HepG2 (cell line): ENCODE results near the gene ZGRF1. TPM values are rescaled to one million over a fixed set of nuclear protein-coding genes. Genes with fewer than 3 reads are reported as not detected.
"Not testable (repeated sequence)": the region's sequence is repeated elsewhere in the genome, so short reads cannot be mapped to it uniquely, and the experiment has no call there.

Experiments
- ATAC-seq: fragments of 200-7000 bp; cut with Tn5 transposase; 3 replicates; pipeline ENCODE4 v1.9.1; 2020; ENCODE audit warnings: mild to moderate bottlenecking, moderate library complexity
- BruUV-seq: library from RNA; stranded (reverse); fragments of 400-500 nt; replicated peaks from 2 replicates; lab custom pipeline; 2021; lab: Mats Ljungman, UMichigan
- CTCF ChIA-PET: fragments of 300-600 bp; formaldehyde crosslinking; extraction: SDS; loops from one replicate; lab custom pipeline; 2021; ENCODE audit warnings: low total read pairs, inconsistent platforms, low intra/inter-chr PET ratio; lab: Yijun Ruan, JAX
- POLR2A ChIA-PET: fragments of 350-600 bp; sonication (Branson Sonifier 250); formaldehyde crosslinking; loops from one replicate; lab custom pipeline; 2020; ENCODE audit warnings: antibody characterized with exemption, inconsistent platforms; lab: Yijun Ruan, JAX
- DNase-seq: peaks from one replicate; pipeline ENCODE4 v3.0.0-alpha.2; 2015; ENCODE audit warnings: low spot score
- FAIRE-seq: peaks from 3 replicates; lab custom pipeline; 2011; peaks lifted over from hg19 to GRCh38; lab: Jason Lieb, UNC
- H2AFZ ChIP-seq: one replicate; pipeline ENCODE4 v1.6.1; 2011; ENCODE audit warnings: low read length, inconsistent platforms
- H3K27ac ChIP-seq: fragments of 300-600 bp; 3 replicates; pipeline ENCODE4 v1.8.0; 2011; ENCODE audit warnings: mixed run types, mild to moderate bottlenecking, mixed read lengths, low read length, inconsistent platforms; ENCODE audit not compliant: insufficient read depth; ENCODE audit errors: extremely low read length
- H3K27me3 ChIP-seq, 2 experiments: fragments of 200-600 bp in 1 of 2; 2 replicates in 1 of 2; 3 replicates in 1 of 2; pipeline versions ENCODE4 v1.6.0 to v1.8.0; 2011; ENCODE audit warnings: low read length in 2 of 2, mild to moderate bottlenecking in 2 of 2, moderate library complexity in 2 of 2, inconsistent platforms in 1 of 2; ENCODE audit not compliant: insufficient read depth in 2 of 2, control insufficient read depth in 1 of 2
- H3K36me3 ChIP-seq, 2 experiments: fragments of 200-600 bp in 1 of 2; replicated peaks in 1 of 2; 2 replicates in 1 of 2; 3 replicates in 1 of 2; pipeline versions ENCODE4 v1.5.1 to v1.8.0; 2011; ENCODE audit warnings: low read length in 2 of 2, inconsistent platforms in 1 of 2; ENCODE audit not compliant: insufficient read depth in 2 of 2, control insufficient read depth in 1 of 2
- H3K4me1 ChIP-seq: 2 replicates; pipeline ENCODE4 v1.5.1; 2012; ENCODE audit warnings: low read length, inconsistent platforms; ENCODE audit not compliant: insufficient read depth
- H3K4me2 ChIP-seq: 2 replicates; pipeline ENCODE4 v1.6.0; 2011; ENCODE audit warnings: low read depth, low read length, inconsistent platforms
- H3K4me3 ChIP-seq, 3 experiments: fragments of 200-600 bp in 1 of 3; sonication (generic), shearing (Covaris generic) in 1 of 3; replicated peaks in 1 of 3; 2 replicates each; pipeline ENCODE4 v1.5.1; 2011 to 2016; ENCODE audit warnings: low read length in 3 of 3, inconsistent platforms in 2 of 3, low read depth in 2 of 3, mild to moderate bottlenecking in 2 of 3, control low read depth in 1 of 3, mixed read lengths in 1 of 3; ENCODE audit not compliant: insufficient read depth in 1 of 3
- H3K79me2 ChIP-seq: one replicate; pipeline ENCODE4 v1.6.1; 2011; ENCODE audit warnings: low read length, inconsistent platforms; ENCODE audit not compliant: insufficient read depth
- H3K9ac ChIP-seq: 2 replicates; pipeline ENCODE4 v1.6.0; 2011; ENCODE audit warnings: mild to moderate bottlenecking, low read depth, low read length, inconsistent platforms; ENCODE audit not compliant: insufficient read depth
- H3K9me3 ChIP-seq: 2 replicates; pipeline ENCODE4 v1.5.1; 2012; ENCODE audit warnings: mild to moderate bottlenecking, low read length
- H4K20me1 ChIP-seq: 2 replicates; pipeline ENCODE4 v1.6.0; 2011; ENCODE audit warnings: inconsistent platforms, mild to moderate bottlenecking, low read length, moderate library complexity; ENCODE audit not compliant: insufficient read depth
- DR1 ChIP-seq: sonication (generic); formaldehyde crosslinking; IDR thresholded peaks from 2 replicates; pipeline ENCODE4 v1.8.0; 2021; ENCODE audit warnings: mild to moderate bottlenecking, missing genetic modification reagents, inconsistent platforms
- JUND ChIP-seq: sonication (generic); formaldehyde crosslinking; IDR thresholded peaks from 2 replicates; pipeline ENCODE4 v1.8.0; 2022; ENCODE audit warnings: mild to moderate bottlenecking, missing genetic modification reagents
- NFIB ChIP-seq: sonication (generic); formaldehyde crosslinking; IDR thresholded peaks from 2 replicates; pipeline ENCODE4 v1.9.0; 2021; ENCODE audit warnings: missing genetic modification reagents, mild to moderate bottlenecking, borderline replicate concordance
- NR3C1 ChIP-seq: sonication (generic); formaldehyde crosslinking; IDR thresholded peaks from 2 replicates; pipeline ENCODE4 v1.4.0; 2020; ENCODE audit warnings: missing genetic modification reagents
- PTBP1 ChIP-seq: fragments of 200-400 bp; formaldehyde crosslinking; IDR thresholded peaks from 2 replicates; pipeline ENCODE4 v1.6.1; 2018; ENCODE audit warnings: low read length, low read depth; ENCODE audit not compliant: poor library complexity, severe bottlenecking
- SMARCC2 ChIP-seq: fragments of 450-650 bp; IDR thresholded peaks from 2 replicates; pipeline ENCODE4 v1.6.1; 2017; ENCODE audit warnings: antibody characterized with exemption, mild to moderate bottlenecking
- SNAI1 ChIP-seq: sonication (generic); formaldehyde crosslinking; IDR thresholded peaks from 2 replicates; pipeline ENCODE4 v1.5.0; 2020; ENCODE audit warnings: mild to moderate bottlenecking, missing genetic modification reagents, borderline replicate concordance
- ZBTB1 ChIP-seq: sonication (generic); formaldehyde crosslinking; IDR thresholded peaks from 2 replicates; pipeline ENCODE4 v1.4.0; 2020; ENCODE audit warnings: missing genetic modification reagents, borderline replicate concordance
- ZFP1 ChIP-seq: IDR thresholded peaks from 2 replicates; pipeline ENCODE4 v1.6.1; 2016
- ZNF543 ChIP-seq: sonication (generic); formaldehyde crosslinking; IDR thresholded peaks from 2 replicates; pipeline ENCODE4 v1.4.0; 2020; ENCODE audit warnings: mild to moderate bottlenecking, missing genetic modification reagents
- ZNF687 ChIP-seq: sonication (generic); formaldehyde crosslinking; IDR thresholded peaks from 2 replicates; pipeline ENCODE4 v1.5.1; 2020; ENCODE audit warnings: mild to moderate bottlenecking, missing genetic modification reagents, moderate library complexity
- ZNF737 ChIP-seq: sonication (generic); formaldehyde crosslinking; IDR thresholded peaks from 2 replicates; pipeline ENCODE4 v1.5.0; 2020; ENCODE audit warnings: missing genetic modification reagents, mild to moderate bottlenecking, borderline replicate concordance
- ZSCAN21 ChIP-seq: sonication (generic); formaldehyde crosslinking; IDR thresholded peaks from 2 replicates; pipeline ENCODE4 v1.8.0; 2022; ENCODE audit warnings: mild to moderate bottlenecking, missing genetic modification reagents, moderate library complexity, borderline replicate concordance
- WGBS: methylation state at CpG from one replicate; pipeline ENCODE4 v1.1.6; 2017; ENCODE audit warnings: low lambda C conversion rate; 5-methylcytosine and 5-hydroxymethylcytosine counted together
- in situ Hi-C: cut with HindIII; loops from 2 replicates; pipeline ENCODE4 v1.10.0; 2017; ENCODE audit warnings: low pct_unique_long_range_greater_than_20kb; ENCODE audit not compliant: extremely low pct_ligation_motif_present
- intact Hi-C: fragments of 100-400 bp; cut with micrococcal nuclease; formaldehyde crosslinking; loops from one replicate; pipeline ENCODE4 v1.10.0; 2022; ENCODE audit not compliant: unreplicated experiment
- polyA plus RNA-seq, 8 experiments: library from polyadenylated mRNA; depleted of rRNA in 3 of 8; stranded (reverse) in 7 of 8; unstranded in 1 of 8; fragments of >200 nt; fragmentation: Illumina TruSeq in 4 of 8; extraction: Trizol in 4 of 8; gene quantifications; 2 replicates each; pipeline versions ENCODE4 v1.2.1 to v1.2.3, GENCODE V29; 2011 to 2016; ENCODE audit warnings: low read depth in 4 of 8, missing spikeins in 1 of 8, mixed read lengths in 1 of 8; ENCODE audit not compliant: insufficient read depth in 1 of 8
- total RNA-seq, 5 experiments: library from RNA; depleted of rRNA; stranded (reverse); fragments of >200 nt; fragmentation: Illumina TruSeq; extraction: Trizol; gene quantifications; 2 replicates each; pipeline ENCODE4 v1.2.3, GENCODE V29; 2016; ENCODE audit warnings: low read depth in 1 of 5

The ZGRF1 gene
- total and polyA plus RNA-seq, 2 of the 13 experiments (the other 11 are each of a cell fraction or from before 2014, with no cell fraction given), result 8.6 to 15.9 TPM

GRCh38 chr4:112616984-112617383, 19.7 kb downstream of the ZGRF1 start:
- no peaks in the 10 kb centered on the region for H3K27me3 ChIP-seq
- BruUV-seq, result no TSS peak
- CTCF ChIA-PET, result no interaction called here
- H3K4me3 ChIP-seq, result no peak overlapping the region
- peaks cover 0 to 11% of the 10 kb centered on the region in 2 experiments; a peak in 2 of 5 replicates for H3K36me3 ChIP-seq
- no peak overlapping the region for H3K9ac ChIP-seq
- POLR2A ChIA-PET, result no interaction called here
- 95% methylated on average over 2 of the region's 2 CpGs for WGBS
- DNase-seq (no peak), ATAC-seq (no peak), FAIRE-seq (no peak)
- intact Hi-C loops (no loop called here), in situ Hi-C loops (no loop called here)
- no peak overlapping the region for H2AFZ ChIP-seq
- H3K4me2 ChIP-seq, result no peak overlapping the region
- no peaks in the 10 kb centered on the region for H3K9me3 ChIP-seq
- no peaks in the 10 kb centered on the region for H3K79me2 ChIP-seq
- H3K4me1 ChIP-seq, result no peaks in the 10 kb centered on the region
- H3K27ac ChIP-seq, result no peak overlapping the region
- no peak for TF ChIP-seq PTBP1
- no peak for TF ChIP-seq SNAI1 (CRISPR knock-in tag)
- TF ChIP-seq JUND (CRISPR knock-in tag), result no peak
- no peak for TF ChIP-seq DR1 (CRISPR knock-in tag)
- no peak for TF ChIP-seq ZSCAN21 (CRISPR knock-in tag)
- no peak for TF ChIP-seq ZNF687
- TF ChIP-seq NR3C1 (CRISPR knock-in tag), result no peak
- TF ChIP-seq NFIB (CRISPR knock-in tag), result no peak
- TF ChIP-seq ZNF737 (CRISPR knock-in tag), result no peak
- no peak for TF ChIP-seq ZFP1
- TF ChIP-seq ZNF543, result no peak
- TF ChIP-seq ZBTB1, result no peak
- TF ChIP-seq SMARCC2, result no peak
- H4K20me1 ChIP-seq, result no peaks in the 10 kb centered on the region

DNA sequence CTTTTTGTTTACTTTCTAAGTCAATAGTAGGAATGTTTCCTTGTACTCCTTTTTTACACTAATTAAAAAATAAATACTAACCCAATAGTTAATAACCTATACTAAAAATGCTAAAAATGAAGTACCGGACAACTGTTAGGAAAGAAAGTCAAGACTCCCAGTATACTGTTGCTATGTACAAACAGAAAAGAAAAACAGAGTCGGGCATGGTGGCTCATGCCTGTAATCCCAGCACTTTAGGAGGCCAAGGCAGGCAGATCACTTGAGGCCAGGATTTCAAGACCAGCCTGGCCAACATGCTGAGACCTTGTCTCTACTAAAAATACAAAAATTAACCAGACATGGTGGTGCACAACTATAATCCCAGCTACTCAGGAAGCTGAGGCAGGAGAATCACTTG, 23.9 kb downstream of the ZGRF1 start:
- H3K79me2 ChIP-seq, H3K9me3 ChIP-seq, POLR2A ChIA-PET, DNase-seq, H4K20me1 ChIP-seq, H3K4me1 ChIP-seq, H3K27me3 ChIP-seq, intact Hi-C loops, H2AFZ ChIP-seq, in situ Hi-C loops, H3K27ac ChIP-seq, H3K9ac ChIP-seq, H3K4me2 ChIP-seq, FAIRE-seq, H3K4me3 ChIP-seq, CTCF ChIA-PET, BruUV-seq, H3K36me3 ChIP-seq, ATAC-seq: not testable (repeated sequence)
- whole genome bisulfite sequencing, result 90% methylated on average over 2 of the region's 2 CpGs
